ENCODE results near the gene ZNF526. TPM values are rescaled to one million over a fixed set of nuclear protein-coding genes. Genes with fewer than 3 reads are reported as not detected.
A peak's percentile ranks its signal among the peaks of the same experiment; 100 is the strongest.

The ZNF526 gene
- total RNA-seq, 2 experiments from 2014 or later: 5.0 to 6.2 TPM

- ChIA-PET POLR2A (interaction anchor here (1.1 to 4.4 kb wide), 11 partner anchors 10 to 193 kb away, joined by 3 to 59 read pairs (median 6); partner anchors contain the start of genes ERF, GSK3A, PAFAH1B3 and PRR19), CTCF (interaction anchor here (1.1 to 3.2 kb wide), 4 partner anchors 10 to 27 kb away, joined by 3 to 27 read pairs (median 8); no protein-coding TSS in a partner anchor)
- Histone ChIP-seq H3K27ac (ENCODE audit: low read depth in 1 of 2, low read length in 2 of 2) (peak overlapping the region; percentile 91 to 93), H3K36me3 (ENCODE audit: insufficient read depth, low read length) (peaks cover 28% of the 10 kb centered on the region), H3K9me3 (ENCODE audit: control insufficient read depth in 1 of 2, insufficient read depth in 1 of 2, low read length in 2 of 2) (no peaks in the 10 kb centered on the region), H3K4me1 (ENCODE audit: insufficient read depth, low read length) (peaks cover 44% of the 10 kb centered on the region), H3K4me3 (ENCODE audit: low read length) (peak overlapping the region; percentile 65), H3K27me3 (ENCODE audit: control insufficient read depth in 1 of 2, insufficient read depth in 2 of 2, low read length in 2 of 2) (no peaks in the 10 kb centered on the region)
- no peak overlapping the region for H3K27ac Mint-ChIP-seq
- DNase-seq (peak in 2 of 14 experiments; percentile 6 to 51), ATAC-seq (ENCODE audit: poor library complexity) (no peak)
- peak overlapping the region; percentile 92 for H3K4me3 Mint-ChIP-seq
- peaks cover 24% of the 10 kb centered on the region for H3K4me1 Mint-ChIP-seq (ENCODE audit: low read depth)
- no peak for TF ChIP-seq CTCF (IDR thresholded peaks at IDR 0.05)
- H3K36me3 Mint-ChIP-seq (ENCODE audit: low read depth): peaks cover 24% of the 10 kb centered on the region
- intact Hi-C loops (cut with DNase I, micrococcal nuclease): no loop called here
- H3K9me3 Mint-ChIP-seq: no peaks in the 10 kb centered on the region
- H3K27me3 Mint-ChIP-seq: no peaks in the 10 kb centered on the region
These were observed 49.6 kb downstream of the ZNF526 start for GRCh38 chr19:42269478-42270345.

- Histone ChIP-seq H3K4me1 (ENCODE audit: insufficient read depth, low read length) (peaks cover 51% of the 10 kb centered on the region), H3K9me3 (ENCODE audit: control insufficient read depth in 1 of 2, insufficient read depth in 1 of 2, low read length in 2 of 2) (no peaks in the 10 kb centered on the region), H3K4me3 (ENCODE audit: low read length) (peak overlapping the region; percentile 65), H3K36me3 (ENCODE audit: insufficient read depth, low read length) (peaks cover 35% of the 10 kb centered on the region), H3K27ac (ENCODE audit: low read depth in 1 of 2, low read length in 2 of 2) (peak overlapping the region; percentile 91 to 93), H3K27me3 (ENCODE audit: control insufficient read depth in 1 of 2, insufficient read depth in 2 of 2, low read length in 2 of 2) (no peaks in the 10 kb centered on the region)
- ATAC-seq (ENCODE audit: poor library complexity): peak; percentile 25
- peak in 13 of 14 experiments; percentile 33 to 92 (median 63) for DNase-seq
- ChIA-PET CTCF (interaction anchor here (0.9 to 3.2 kb wide), 5 partner anchors 9 to 26 kb away, joined by 3 to 27 read pairs (median 4); no protein-coding TSS in a partner anchor), POLR2A (interaction anchor here (0.6 to 4.4 kb wide), 12 partner anchors 9 to 891 kb away, joined by 3 to 59 read pairs (median 6); partner anchors contain the start of genes ERF, GSK3A, PAFAH1B3 and PRR19)
- no peak overlapping the region for H3K27ac Mint-ChIP-seq
- no peaks in the 10 kb centered on the region for H3K27me3 Mint-ChIP-seq
- no peak for TF ChIP-seq CTCF (IDR thresholded peaks at IDR 0.05)
- peaks cover 31% of the 10 kb centered on the region for H3K4me1 Mint-ChIP-seq (ENCODE audit: low read depth)
- peaks cover 30% of the 10 kb centered on the region for H3K36me3 Mint-ChIP-seq (ENCODE audit: low read depth)
- H3K9me3 Mint-ChIP-seq: no peaks in the 10 kb centered on the region
- H3K4me3 Mint-ChIP-seq: peak overlapping the region; percentile 92
- intact Hi-C loops (cut with DNase I, micrococcal nuclease): no loop called here
These were observed 50.4 kb downstream of the ZNF526 start for GRCh38 chr19:42270346-42271044.

- Histone ChIP-seq H3K4me1 (ENCODE audit: insufficient read depth, low read length) (peaks cover 57% of the 10 kb centered on the region), H3K27me3 (ENCODE audit: control insufficient read depth in 1 of 2, insufficient read depth in 2 of 2, low read length in 2 of 2) (no peaks in the 10 kb centered on the region), H3K4me3 (ENCODE audit: low read length) (peak overlapping the region; percentile 65), H3K9me3 (ENCODE audit: control insufficient read depth in 1 of 2, insufficient read depth in 1 of 2, low read length in 2 of 2) (no peaks in the 10 kb centered on the region), H3K36me3 (ENCODE audit: insufficient read depth, low read length) (peaks cover 35% of the 10 kb centered on the region), H3K27ac (ENCODE audit: low read depth in 1 of 2, low read length in 2 of 2) (peak overlapping the region; percentile 91 to 93)
- H3K36me3 Mint-ChIP-seq (ENCODE audit: low read depth): peaks cover 32% of the 10 kb centered on the region
- H3K4me3 Mint-ChIP-seq: peak overlapping the region; percentile 69
- TF ChIP-seq CTCF (IDR thresholded peaks at IDR 0.05): no peak
- intact Hi-C loops (cut with DNase I, micrococcal nuclease): no loop called here
- H3K9me3 Mint-ChIP-seq: no peaks in the 10 kb centered on the region
- no peak overlapping the region for H3K27ac Mint-ChIP-seq
- CTCF ChIA-PET: interaction anchor here (0.9 to 3.2 kb wide), 4 partner anchors 9 to 26 kb away, joined by 3 to 27 read pairs (median 8); no protein-coding TSS in a partner anchor
- H3K4me1 Mint-ChIP-seq (ENCODE audit: low read depth): peaks cover 33% of the 10 kb centered on the region
- DNase-seq (no peak), ATAC-seq (ENCODE audit: poor library complexity) (no peak)
- H3K27me3 Mint-ChIP-seq: no peaks in the 10 kb centered on the region
- POLR2A ChIA-PET: interaction anchor here (0.6 to 4.4 kb wide), 8 partner anchors 8 to 892 kb away, joined by 4 to 59 read pairs (median 12); partner anchors contain the start of genes GSK3A, PAFAH1B3 and PRR19
These were observed 50.9 kb downstream of the ZNF526 start for GRCh38 chr19:42271045-42271419.

Measured in CD4-positive, alpha-beta T cell (primary cell).